Coronary artery (tissue), 2 donors: ENCODE measurements around the gene ITSN1.

Source experiments
- DNase-seq: peaks from one replicate; pipeline ENCODE4 v3.0.0-alpha.2; 2017; ENCODE audit warnings: low spot score
- H3K27ac ChIP-seq, 2 donors: fragments of 200-600 bp; sonication (generic); one replicate each; pipeline ENCODE4 v1.5.1; 2016 to 2019
- H3K4me3 ChIP-seq: fragments of 200-600 bp; sonication (generic); 2 replicates; pipeline ENCODE4 v1.5.1; 2016; ENCODE audit warnings: mild to moderate bottlenecking, moderate library complexity
- CTCF ChIP-seq: fragments of 200-600 bp; sonication (generic); IDR thresholded peaks from one replicate; pipeline ENCODE4 v1.5.1; 2019; ENCODE audit warnings: antibody characterized with exemption

Gene ITSN1

GRCh38 chr21:33948951-33949444, 306.7 kb downstream of the ITSN1 start:
- DNase-seq, result no peak
- no peak for TF ChIP-seq CTCF
- Histone ChIP-seq H3K27ac (peak overlapping the region in 1 of 2 donors; percentile 61), H3K4me3 (no peak overlapping the region)
